HepG2 (cell line): ENCODE data around the gene NHERF2. TPM values are rescaled to one million over a fixed set of nuclear protein-coding genes. Genes with fewer than 3 reads are reported as not detected.

Experiments used
- ARID2 ChIP-seq: sonication (generic); formaldehyde crosslinking; IDR thresholded peaks from 2 replicates; pipeline ENCODE4 v1.8.1; 2022; ENCODE audit warnings: mild to moderate bottlenecking, missing genetic modification reagents, borderline replicate concordance
- ATF1 ChIP-seq: IDR thresholded peaks from 2 replicates; pipeline ENCODE4 v1.6.1; 2016; ENCODE audit warnings: mild to moderate bottlenecking, control low read depth
- CEBPZ ChIP-seq: IDR thresholded peaks from 2 replicates; pipeline ENCODE4 v1.6.1; 2012; ENCODE audit warnings: low read length, improper control_type of control experiment
- MLLT10 ChIP-seq: sonication (generic); formaldehyde crosslinking; IDR thresholded peaks from 2 replicates; pipeline ENCODE4 v1.4.0; 2020; ENCODE audit warnings: missing genetic modification reagents
- NCOA5 ChIP-seq: sonication (generic); formaldehyde crosslinking; IDR thresholded peaks from 2 replicates; pipeline ENCODE4 v1.4.0; 2020; ENCODE audit warnings: missing genetic modification reagents
- NR2F6 ChIP-seq, 2 experiments: IDR thresholded peaks; 2 replicates each; pipeline ENCODE4 v1.6.1; 2016; ENCODE audit warnings: antibody characterized with exemption in 1 of 2, mild to moderate bottlenecking in 1 of 2
- RAD21 ChIP-seq: fragments of 450-650 bp; formaldehyde crosslinking; IDR thresholded peaks from 2 replicates; pipeline ENCODE4 v1.5.0; 2020; ENCODE audit warnings: mild to moderate bottlenecking
- RARG ChIP-seq: sonication (generic); formaldehyde crosslinking; IDR thresholded peaks from 2 replicates; pipeline ENCODE4 v1.4.0; 2020; ENCODE audit warnings: low read depth, mild to moderate bottlenecking, missing genetic modification reagents
- SAP130 ChIP-seq: IDR thresholded peaks from 2 replicates; pipeline ENCODE4 v1.6.1; 2016; ENCODE audit warnings: low read depth
- SMAD1 ChIP-seq: sonication (generic); formaldehyde crosslinking; IDR thresholded peaks from 2 replicates; pipeline ENCODE4 v1.4.0; 2020; ENCODE audit warnings: missing genetic modification reagents, low read depth, mild to moderate bottlenecking, borderline replicate concordance
- TCF7 ChIP-seq: sonication (generic); IDR thresholded peaks from 2 replicates; pipeline ENCODE4 v1.6.1; 2016; ENCODE audit warnings: antibody characterized with exemption, low read depth
- ZBTB43 ChIP-seq: sonication (generic); formaldehyde crosslinking; conservative IDR thresholded peaks from 2 replicates; pipeline ENCODE4 v1.4.0; 2020; ENCODE audit warnings: missing genetic modification reagents
- ZBTB8A ChIP-seq: sonication (generic); formaldehyde crosslinking; IDR thresholded peaks from 2 replicates; pipeline ENCODE4 v1.4.0; 2020; ENCODE audit warnings: mild to moderate bottlenecking, low read depth, missing genetic modification reagents, borderline replicate concordance
- ZFP37 ChIP-seq: sonication (generic); formaldehyde crosslinking; IDR thresholded peaks from 2 replicates; pipeline ENCODE4 v1.4.0; 2020; ENCODE audit warnings: missing genetic modification reagents, borderline replicate concordance
- ZNF460 ChIP-seq: sonication (generic); formaldehyde crosslinking; IDR thresholded peaks from 2 replicates; pipeline ENCODE4 v1.5.1; 2020; ENCODE audit warnings: missing genetic modification reagents, mild to moderate bottlenecking, borderline replicate concordance
- ZNF530 ChIP-seq: sonication (generic); formaldehyde crosslinking; IDR thresholded peaks from 2 replicates; pipeline ENCODE4 v1.5.0; 2020; ENCODE audit warnings: low read depth, mild to moderate bottlenecking, missing genetic modification reagents
- ZNF782 ChIP-seq: sonication (generic); formaldehyde crosslinking; IDR thresholded peaks from 2 replicates; pipeline ENCODE4 v1.4.0; 2020; ENCODE audit warnings: missing genetic modification reagents, mild to moderate bottlenecking, borderline replicate concordance
- ZSCAN29 ChIP-seq: sonication (generic); formaldehyde crosslinking; conservative IDR thresholded peaks from 2 replicates; pipeline ENCODE4 v1.4.0; 2020; ENCODE audit warnings: mild to moderate bottlenecking, missing genetic modification reagents
- polyA plus RNA-seq, 8 experiments: library from polyadenylated mRNA; depleted of rRNA in 3 of 8; stranded (reverse) in 7 of 8; unstranded in 1 of 8; fragments of >200 nt; fragmentation: Illumina TruSeq in 4 of 8; extraction: Trizol in 4 of 8; gene quantifications; 2 replicates each; pipeline versions ENCODE4 v1.2.1 to v1.2.3, GENCODE V29; 2011 to 2016; ENCODE audit warnings: low read depth in 4 of 8, missing spikeins in 1 of 8, mixed read lengths in 1 of 8; ENCODE audit not compliant: insufficient read depth in 1 of 8
- total RNA-seq, 5 experiments: library from RNA; depleted of rRNA; stranded (reverse); fragments of >200 nt; fragmentation: Illumina TruSeq; extraction: Trizol; gene quantifications; 2 replicates each; pipeline ENCODE4 v1.2.3, GENCODE V29; 2016; ENCODE audit warnings: low read depth in 1 of 5
- TF ChIP-seq, protein P1 (sequence below): sonication (generic); formaldehyde crosslinking; IDR thresholded peaks from 2 replicates; pipeline ENCODE4 v1.5.0; 2020; ENCODE audit warnings: mild to moderate bottlenecking, missing genetic modification reagents, borderline replicate concordance
- TF ChIP-seq, protein P2 (sequence below): sonication (generic); formaldehyde crosslinking; IDR thresholded peaks from 2 replicates; pipeline ENCODE4 v1.5.0; 2020; ENCODE audit warnings: mild to moderate bottlenecking, missing genetic modification reagents

The NHERF2 gene
- total and polyA plus RNA-seq, 2 of the 13 experiments (the other 11 are each of a cell fraction or from before 2014, with no cell fraction given): 23.7 to 39.3 TPM

DNA sequence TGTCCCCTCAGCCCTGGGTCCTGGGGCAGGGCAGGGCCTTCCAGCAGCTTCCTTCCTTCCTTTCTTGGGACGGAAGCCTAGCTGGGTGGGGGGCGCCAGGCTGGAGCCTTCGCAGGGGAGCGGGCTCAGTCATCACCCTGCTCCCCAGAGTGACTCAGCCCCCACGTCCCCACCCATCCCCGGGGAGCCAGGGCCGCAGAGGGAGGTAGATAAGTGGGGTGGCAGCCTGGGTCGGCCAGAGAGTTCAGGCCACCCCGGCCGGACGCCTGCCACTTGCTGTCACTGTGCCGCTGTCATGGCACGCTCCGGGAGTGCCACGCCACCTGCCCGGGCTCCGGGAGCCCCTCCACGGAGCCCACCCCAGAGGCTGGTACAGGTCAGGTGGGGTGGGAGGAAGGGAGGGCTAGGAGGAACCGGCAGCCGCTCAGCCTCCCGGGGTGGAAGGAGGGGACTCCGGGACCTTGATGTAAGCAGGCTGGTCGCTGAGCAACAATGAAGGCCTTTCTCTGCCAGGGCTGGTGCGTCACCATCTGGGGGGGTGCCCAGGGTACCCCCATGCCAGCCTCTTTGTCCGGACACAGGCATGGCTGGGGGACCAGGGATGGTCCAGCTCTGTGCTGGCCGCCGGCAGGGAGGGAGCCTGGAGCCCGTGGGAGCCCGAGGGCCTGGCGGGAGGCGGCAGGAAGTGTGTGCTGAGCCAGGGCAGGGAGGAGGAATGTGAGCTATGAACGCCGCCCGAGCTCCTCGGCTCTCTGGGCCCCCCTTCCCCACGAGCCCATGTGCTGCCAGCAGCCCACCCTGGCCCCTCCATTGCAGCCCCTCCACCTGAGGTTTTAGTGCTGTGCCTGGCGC, 6.6 kb downstream of the NHERF2 start (continued):
- no peak for TF ChIP-seq ZBTB43 (CRISPR knock-in tag)
- no peak for TF ChIP-seq ZSCAN29 (CRISPR knock-in tag)
- no peak for TF ChIP-seq SMAD1 (CRISPR knock-in tag)
- no peak for TF ChIP-seq RAD21
- TF ChIP-seq CEBPZ: no peak
- TF ChIP-seq NCOA5 (CRISPR knock-in tag): no peak
- no peak for TF ChIP-seq ZNF460 (CRISPR knock-in tag)
- TF ChIP-seq MLLT10 (CRISPR knock-in tag): no peak
- TF ChIP-seq NR2F6 (IDR thresholded peaks at IDR 0.05): 0 out of 2 replicates have a peak, but pooled peaks have one; percentile 21
- no peak for TF ChIP-seq NR2F6 (CRISPR knock-in tag; IDR thresholded peaks at IDR 0.05)
- TF ChIP-seq, protein P1, sequence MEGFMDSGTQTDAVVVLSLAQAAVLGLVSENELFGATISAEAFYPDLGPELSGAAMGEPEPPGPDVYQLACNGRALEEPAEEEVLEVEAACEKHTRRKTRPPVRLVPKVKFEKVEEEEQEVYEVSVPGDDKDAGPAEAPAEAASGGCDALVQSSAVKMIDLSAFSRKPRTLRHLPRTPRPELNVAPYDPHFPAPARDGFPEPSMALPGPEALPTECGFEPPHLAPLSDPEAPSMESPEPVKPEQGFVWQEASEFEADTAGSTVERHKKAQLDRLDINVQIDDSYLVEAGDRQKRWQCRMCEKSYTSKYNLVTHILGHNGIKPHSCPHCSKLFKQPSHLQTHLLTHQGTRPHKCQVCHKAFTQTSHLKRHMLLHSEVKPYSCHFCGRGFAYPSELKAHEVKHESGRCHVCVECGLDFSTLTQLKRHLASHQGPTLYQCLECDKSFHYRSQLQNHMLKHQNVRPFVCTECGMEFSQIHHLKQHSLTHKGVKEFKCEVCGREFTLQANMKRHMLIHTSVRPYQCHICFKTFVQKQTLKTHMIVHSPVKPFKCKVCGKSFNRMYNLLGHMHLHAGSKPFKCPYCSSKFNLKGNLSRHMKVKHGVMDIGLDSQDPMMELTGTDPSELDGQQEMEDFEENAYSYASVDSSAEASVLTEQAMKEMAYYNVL (CRISPR knock-in tag): no peak
- TF ChIP-seq ARID2 (CRISPR knock-in tag): no peak
- no peak for TF ChIP-seq ATF1 (CRISPR knock-in tag)
- no peak for TF ChIP-seq ZNF782
- TF ChIP-seq ZBTB8A: no peak
- no peak for TF ChIP-seq ZFP37 (CRISPR knock-in tag)
- no peak for TF ChIP-seq RARG (CRISPR knock-in tag)
- TF ChIP-seq, protein P2, sequence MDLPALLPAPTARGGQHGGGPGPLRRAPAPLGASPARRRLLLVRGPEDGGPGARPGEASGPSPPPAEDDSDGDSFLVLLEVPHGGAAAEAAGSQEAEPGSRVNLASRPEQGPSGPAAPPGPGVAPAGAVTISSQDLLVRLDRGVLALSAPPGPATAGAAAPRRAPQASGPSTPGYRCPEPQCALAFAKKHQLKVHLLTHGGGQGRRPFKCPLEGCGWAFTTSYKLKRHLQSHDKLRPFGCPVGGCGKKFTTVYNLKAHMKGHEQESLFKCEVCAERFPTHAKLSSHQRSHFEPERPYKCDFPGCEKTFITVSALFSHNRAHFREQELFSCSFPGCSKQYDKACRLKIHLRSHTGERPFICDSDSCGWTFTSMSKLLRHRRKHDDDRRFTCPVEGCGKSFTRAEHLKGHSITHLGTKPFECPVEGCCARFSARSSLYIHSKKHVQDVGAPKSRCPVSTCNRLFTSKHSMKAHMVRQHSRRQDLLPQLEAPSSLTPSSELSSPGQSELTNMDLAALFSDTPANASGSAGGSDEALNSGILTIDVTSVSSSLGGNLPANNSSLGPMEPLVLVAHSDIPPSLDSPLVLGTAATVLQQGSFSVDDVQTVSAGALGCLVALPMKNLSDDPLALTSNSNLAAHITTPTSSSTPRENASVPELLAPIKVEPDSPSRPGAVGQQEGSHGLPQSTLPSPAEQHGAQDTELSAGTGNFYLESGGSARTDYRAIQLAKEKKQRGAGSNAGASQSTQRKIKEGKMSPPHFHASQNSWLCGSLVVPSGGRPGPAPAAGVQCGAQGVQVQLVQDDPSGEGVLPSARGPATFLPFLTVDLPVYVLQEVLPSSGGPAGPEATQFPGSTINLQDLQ (CRISPR knock-in tag): no peak
- TF ChIP-seq SAP130 (CRISPR knock-in tag): 0 out of 2 replicates have a peak, but pooled peaks have one; percentile 44
- TF ChIP-seq TCF7: no peak
- no peak for TF ChIP-seq ZNF530 (CRISPR knock-in tag)
